HepG2 (cell line): ENCODE data around the gene ARAP1. TPM values are rescaled to one million over a fixed set of nuclear protein-coding genes. Genes with fewer than 3 reads are reported as not detected.

Experiments
- CREM ChIP-seq, 2 experiments: sonication (generic) in 1 of 2; formaldehyde crosslinking in 1 of 2; IDR thresholded peaks; 2 replicates each; pipeline versions ENCODE4 v1.4.0 to v1.6.1; 2016 to 2020; ENCODE audit warnings: antibody characterized with exemption in 1 of 2, mild to moderate bottlenecking in 1 of 2, missing genetic modification reagents in 1 of 2
- ELF1 ChIP-seq: sonication (generic); formaldehyde crosslinking; IDR thresholded peaks from 2 replicates; pipeline ENCODE4 v1.4.0; 2020; ENCODE audit warnings: missing genetic modification reagents
- HNF4G ChIP-seq, 2 experiments: sonication (generic) in 1 of 2; formaldehyde crosslinking in 1 of 2; IDR thresholded peaks; 2 replicates each; pipeline versions ENCODE4 v1.4.0 to v1.6.1; 2011 to 2020; ENCODE audit warnings: borderline replicate concordance in 2 of 2, low read depth in 2 of 2, mild to moderate bottlenecking in 2 of 2, low read length in 1 of 2, missing genetic modification reagents in 1 of 2, moderate library complexity in 1 of 2
- KDM2A ChIP-seq: sonication (generic); formaldehyde crosslinking; IDR thresholded peaks from 2 replicates; pipeline ENCODE4 v1.4.0; 2020; ENCODE audit warnings: low read depth, missing genetic modification reagents, borderline replicate concordance
- KDM5B ChIP-seq: sonication (generic); formaldehyde crosslinking; IDR thresholded peaks from 2 replicates; pipeline ENCODE4 v1.4.0; 2020; ENCODE audit warnings: missing genetic modification reagents, mild to moderate bottlenecking, borderline replicate concordance
- PPARG ChIP-seq: conservative IDR thresholded peaks from 2 replicates; pipeline ENCODE4 v1.6.1; 2016; ENCODE audit warnings: missing biosample characterization, missing genetic modification reagents
- SIX1 ChIP-seq: sonication (generic); formaldehyde crosslinking; IDR thresholded peaks from 2 replicates; pipeline ENCODE4 v1.4.0; 2020; ENCODE audit warnings: missing genetic modification reagents, borderline replicate concordance
- SMAD3 ChIP-seq: sonication (generic); formaldehyde crosslinking; IDR thresholded peaks from 2 replicates; pipeline ENCODE4 v1.4.0; 2020; ENCODE audit warnings: missing genetic modification reagents
- ZFP90 ChIP-seq: sonication (generic); formaldehyde crosslinking; IDR thresholded peaks from 2 replicates; pipeline ENCODE4 v1.8.0; 2022; ENCODE audit warnings: missing genetic modification reagents, mild to moderate bottlenecking, inconsistent platforms, borderline replicate concordance
- ZFY ChIP-seq: sonication (generic); formaldehyde crosslinking; IDR thresholded peaks from 2 replicates; pipeline ENCODE4 v1.4.0; 2020; ENCODE audit warnings: missing genetic modification reagents
- ZNF326 ChIP-seq: sonication (generic); formaldehyde crosslinking; IDR thresholded peaks from 2 replicates; pipeline ENCODE4 v1.4.0; 2020; ENCODE audit warnings: missing genetic modification reagents, borderline replicate concordance
- ZNF350 ChIP-seq: sonication (generic); formaldehyde crosslinking; IDR thresholded peaks from 2 replicates; pipeline ENCODE4 v1.4.0; 2020; ENCODE audit warnings: mild to moderate bottlenecking, low read depth, missing genetic modification reagents, borderline replicate concordance
- ZNF543 ChIP-seq: sonication (generic); formaldehyde crosslinking; IDR thresholded peaks from 2 replicates; pipeline ENCODE4 v1.4.0; 2020; ENCODE audit warnings: mild to moderate bottlenecking, missing genetic modification reagents
- polyA plus RNA-seq, 8 experiments: library from polyadenylated mRNA; depleted of rRNA in 3 of 8; stranded (reverse) in 7 of 8; unstranded in 1 of 8; fragments of >200 nt; fragmentation: Illumina TruSeq in 4 of 8; extraction: Trizol in 4 of 8; gene quantifications; 2 replicates each; pipeline versions ENCODE4 v1.2.1 to v1.2.3, GENCODE V29; 2011 to 2016; ENCODE audit warnings: low read depth in 4 of 8, missing spikeins in 1 of 8, mixed read lengths in 1 of 8; ENCODE audit not compliant: insufficient read depth in 1 of 8
- total RNA-seq, 5 experiments: library from RNA; depleted of rRNA; stranded (reverse); fragments of >200 nt; fragmentation: Illumina TruSeq; extraction: Trizol; gene quantifications; 2 replicates each; pipeline ENCODE4 v1.2.3, GENCODE V29; 2016; ENCODE audit warnings: low read depth in 1 of 5
- TF ChIP-seq, protein P1 (sequence below): sonication (generic); formaldehyde crosslinking; IDR thresholded peaks from 2 replicates; pipeline ENCODE4 v1.5.0; 2020; ENCODE audit warnings: mild to moderate bottlenecking, missing genetic modification reagents, moderate library complexity
- TF ChIP-seq, protein P2 (sequence below): sonication (generic); formaldehyde crosslinking; IDR thresholded peaks from 2 replicates; pipeline ENCODE4 v1.4.0; 2020; ENCODE audit warnings: mild to moderate bottlenecking, missing genetic modification reagents
- TF ChIP-seq, protein P3 (sequence below): sonication (generic); formaldehyde crosslinking; IDR thresholded peaks from 2 replicates; pipeline ENCODE4 v1.8.0; 2022; ENCODE audit warnings: mild to moderate bottlenecking, missing genetic modification reagents
- TF ChIP-seq, protein P4 (sequence below): sonication (generic); formaldehyde crosslinking; IDR thresholded peaks from 2 replicates; pipeline ENCODE4 v1.4.0; 2020; ENCODE audit warnings: missing genetic modification reagents
- TF ChIP-seq, protein P5 (sequence below): sonication (generic); formaldehyde crosslinking; IDR thresholded peaks from 2 replicates; pipeline ENCODE4 v1.4.0; 2020; ENCODE audit warnings: missing genetic modification reagents
- TF ChIP-seq, protein P6 (sequence below): sonication (generic); formaldehyde crosslinking; IDR thresholded peaks from 2 replicates; pipeline ENCODE4 v1.4.0; 2020; ENCODE audit warnings: low read depth, mild to moderate bottlenecking, missing genetic modification reagents

The ARAP1 gene
- total and polyA plus RNA-seq, 2 of the 13 experiments (the other 11 are each of a cell fraction or from before 2014, with no cell fraction given), result 43.2 to 55.5 TPM

DNA sequence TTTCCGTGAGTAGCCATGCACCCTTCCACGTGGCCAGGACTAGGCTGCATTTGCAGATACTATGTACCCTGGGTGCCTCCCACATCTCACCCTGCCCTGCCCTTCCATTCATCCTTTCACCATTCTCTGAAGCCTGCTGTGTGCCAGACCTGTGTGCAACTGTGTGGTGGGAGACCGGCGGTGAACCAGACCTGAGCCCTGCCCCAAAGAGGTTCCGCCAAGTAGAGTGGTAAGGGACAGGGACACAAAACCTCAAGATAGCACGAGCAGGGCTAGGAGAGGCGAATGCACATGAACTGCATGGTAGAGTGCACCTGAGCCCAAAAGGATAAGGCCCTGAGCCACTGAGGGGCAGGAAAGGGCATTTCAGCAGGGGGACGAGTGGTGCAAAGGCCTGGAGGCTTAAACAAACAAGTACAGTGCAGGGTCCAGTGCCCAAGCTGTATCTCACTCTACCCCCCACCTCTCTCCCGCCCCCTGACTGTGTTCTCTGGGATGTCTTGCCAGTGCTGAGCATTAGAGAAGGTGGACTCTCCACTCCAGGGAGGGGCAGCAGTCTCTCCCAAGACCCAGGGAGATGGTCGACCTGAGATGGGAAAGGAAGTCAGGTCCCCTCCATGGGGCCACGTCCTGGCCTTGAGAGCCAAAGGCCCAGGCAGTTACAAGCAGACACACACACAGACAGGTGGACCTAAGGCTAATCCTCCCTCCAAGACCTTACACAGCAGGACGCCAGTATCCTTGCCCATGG, 14.1 kb upstream of the ARAP1 start (continued):
- TF ChIP-seq, protein P1, sequence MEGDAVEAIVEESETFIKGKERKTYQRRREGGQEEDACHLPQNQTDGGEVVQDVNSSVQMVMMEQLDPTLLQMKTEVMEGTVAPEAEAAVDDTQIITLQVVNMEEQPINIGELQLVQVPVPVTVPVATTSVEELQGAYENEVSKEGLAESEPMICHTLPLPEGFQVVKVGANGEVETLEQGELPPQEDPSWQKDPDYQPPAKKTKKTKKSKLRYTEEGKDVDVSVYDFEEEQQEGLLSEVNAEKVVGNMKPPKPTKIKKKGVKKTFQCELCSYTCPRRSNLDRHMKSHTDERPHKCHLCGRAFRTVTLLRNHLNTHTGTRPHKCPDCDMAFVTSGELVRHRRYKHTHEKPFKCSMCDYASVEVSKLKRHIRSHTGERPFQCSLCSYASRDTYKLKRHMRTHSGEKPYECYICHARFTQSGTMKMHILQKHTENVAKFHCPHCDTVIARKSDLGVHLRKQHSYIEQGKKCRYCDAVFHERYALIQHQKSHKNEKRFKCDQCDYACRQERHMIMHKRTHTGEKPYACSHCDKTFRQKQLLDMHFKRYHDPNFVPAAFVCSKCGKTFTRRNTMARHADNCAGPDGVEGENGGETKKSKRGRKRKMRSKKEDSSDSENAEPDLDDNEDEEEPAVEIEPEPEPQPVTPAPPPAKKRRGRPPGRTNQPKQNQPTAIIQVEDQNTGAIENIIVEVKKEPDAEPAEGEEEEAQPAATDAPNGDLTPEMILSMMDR (CRISPR knock-in tag), result peak; percentile 70
- TF ChIP-seq ZFY (CRISPR knock-in tag) (peak; percentile 77; the same call in 1 of the 2 replicates), ZNF350 (CRISPR knock-in tag) (peak; percentile 86; the same call in 1 of the 2 replicates), ZFP90 (CRISPR knock-in tag) (no peak), PPARG (0 out of 2 replicates have a peak, but pooled peaks have one; percentile 44), KDM5B (CRISPR knock-in tag) (peak; percentile 84), ELF1 (CRISPR knock-in tag) (no peak), ZNF543 (CRISPR knock-in tag) (peak; percentile 36; the same call in 1 of the 2 replicates), KDM2A (CRISPR knock-in tag) (0 out of 2 replicates have a peak, but pooled peaks have one; percentile 27), SIX1 (CRISPR knock-in tag) (0 out of 2 replicates have a peak, but pooled peaks have one; percentile 20), ZNF326 (CRISPR knock-in tag) (no peak), HNF4G (IDR thresholded peaks at IDR 0.05; ENCODE audit: borderline replicate concordance, low read depth, low read length) (peak; percentile 96), HNF4G (CRISPR knock-in tag; IDR thresholded peaks at IDR 0.05; ENCODE audit: borderline replicate concordance, low read depth) (peak; percentile 92), SMAD3 (peak; percentile 67; the same call in 1 of the 2 replicates), CREM (IDR thresholded peaks at IDR 0.05) (peak; percentile 50; the same call in 1 of the 2 replicates), CREM (CRISPR knock-in tag; IDR thresholded peaks at IDR 0.05) (no peak)
- TF ChIP-seq, protein P2, sequence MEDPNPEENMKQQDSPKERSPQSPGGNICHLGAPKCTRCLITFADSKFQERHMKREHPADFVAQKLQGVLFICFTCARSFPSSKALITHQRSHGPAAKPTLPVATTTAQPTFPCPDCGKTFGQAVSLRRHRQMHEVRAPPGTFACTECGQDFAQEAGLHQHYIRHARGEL (CRISPR knock-in tag), result 0 out of 2 replicates have a peak, but pooled peaks have one; percentile 35
- TF ChIP-seq, protein P3, sequence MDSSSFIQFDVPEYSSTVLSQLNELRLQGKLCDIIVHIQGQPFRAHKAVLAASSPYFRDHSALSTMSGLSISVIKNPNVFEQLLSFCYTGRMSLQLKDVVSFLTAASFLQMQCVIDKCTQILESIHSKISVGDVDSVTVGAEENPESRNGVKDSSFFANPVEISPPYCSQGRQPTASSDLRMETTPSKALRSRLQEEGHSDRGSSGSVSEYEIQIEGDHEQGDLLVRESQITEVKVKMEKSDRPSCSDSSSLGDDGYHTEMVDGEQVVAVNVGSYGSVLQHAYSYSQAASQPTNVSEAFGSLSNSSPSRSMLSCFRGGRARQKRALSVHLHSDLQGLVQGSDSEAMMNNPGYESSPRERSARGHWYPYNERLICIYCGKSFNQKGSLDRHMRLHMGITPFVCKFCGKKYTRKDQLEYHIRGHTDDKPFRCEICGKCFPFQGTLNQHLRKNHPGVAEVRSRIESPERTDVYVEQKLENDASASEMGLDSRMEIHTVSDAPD, result 0 out of 2 replicates have a peak, but pooled peaks have one; percentile 53
- TF ChIP-seq, protein P4, sequence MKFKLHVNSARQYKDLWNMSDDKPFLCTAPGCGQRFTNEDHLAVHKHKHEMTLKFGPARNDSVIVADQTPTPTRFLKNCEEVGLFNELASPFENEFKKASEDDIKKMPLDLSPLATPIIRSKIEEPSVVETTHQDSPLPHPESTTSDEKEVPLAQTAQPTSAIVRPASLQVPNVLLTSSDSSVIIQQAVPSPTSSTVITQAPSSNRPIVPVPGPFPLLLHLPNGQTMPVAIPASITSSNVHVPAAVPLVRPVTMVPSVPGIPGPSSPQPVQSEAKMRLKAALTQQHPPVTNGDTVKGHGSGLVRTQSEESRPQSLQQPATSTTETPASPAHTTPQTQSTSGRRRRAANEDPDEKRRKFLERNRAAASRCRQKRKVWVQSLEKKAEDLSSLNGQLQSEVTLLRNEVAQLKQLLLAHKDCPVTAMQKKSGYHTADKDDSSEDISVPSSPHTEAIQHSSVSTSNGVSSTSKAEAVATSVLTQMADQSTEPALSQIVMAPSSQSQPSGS, result peak; percentile 72; the same call in 1 of the 2 replicates
- TF ChIP-seq, protein P5, sequence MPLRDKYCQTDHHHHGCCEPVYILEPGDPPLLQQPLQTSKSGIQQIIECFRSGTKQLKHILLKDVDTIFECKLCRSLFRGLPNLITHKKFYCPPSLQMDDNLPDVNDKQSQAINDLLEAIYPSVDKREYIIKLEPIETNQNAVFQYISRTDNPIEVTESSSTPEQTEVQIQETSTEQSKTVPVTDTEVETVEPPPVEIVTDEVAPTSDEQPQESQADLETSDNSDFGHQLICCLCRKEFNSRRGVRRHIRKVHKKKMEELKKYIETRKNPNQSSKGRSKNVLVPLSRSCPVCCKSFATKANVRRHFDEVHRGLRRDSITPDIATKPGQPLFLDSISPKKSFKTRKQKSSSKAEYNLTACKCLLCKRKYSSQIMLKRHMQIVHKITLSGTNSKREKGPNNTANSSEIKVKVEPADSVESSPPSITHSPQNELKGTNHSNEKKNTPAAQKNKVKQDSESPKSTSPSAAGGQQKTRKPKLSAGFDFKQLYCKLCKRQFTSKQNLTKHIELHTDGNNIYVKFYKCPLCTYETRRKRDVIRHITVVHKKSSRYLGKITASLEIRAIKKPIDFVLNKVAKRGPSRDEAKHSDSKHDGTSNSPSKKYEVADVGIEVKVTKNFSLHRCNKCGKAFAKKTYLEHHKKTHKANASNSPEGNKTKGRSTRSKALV (CRISPR knock-in tag), result no peak
- TF ChIP-seq, protein P6, sequence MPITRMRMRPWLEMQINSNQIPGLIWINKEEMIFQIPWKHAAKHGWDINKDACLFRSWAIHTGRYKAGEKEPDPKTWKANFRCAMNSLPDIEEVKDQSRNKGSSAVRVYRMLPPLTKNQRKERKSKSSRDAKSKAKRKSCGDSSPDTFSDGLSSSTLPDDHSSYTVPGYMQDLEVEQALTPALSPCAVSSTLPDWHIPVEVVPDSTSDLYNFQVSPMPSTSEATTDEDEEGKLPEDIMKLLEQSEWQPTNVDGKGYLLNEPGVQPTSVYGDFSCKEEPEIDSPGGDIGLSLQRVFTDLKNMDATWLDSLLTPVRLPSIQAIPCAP, result no peak
